SK-N-SH (cell line): ENCODE measurements around the gene HOXB7. TPM values are rescaled to one million over a fixed set of nuclear protein-coding genes. Genes with fewer than 3 reads are reported as not detected.

Source experiments
- CTCF ChIA-PET: fragments of 300-600, 350-600 bp; formaldehyde crosslinking; extraction: SDS; loops from one replicate; lab custom pipeline; 2021; lab: Yijun Ruan, JAX
- POLR2A ChIA-PET: fragments of 350-600 bp; sonication (Branson Sonifier 250); formaldehyde crosslinking; extraction: SDS; loops from one replicate; lab custom pipeline; 2020; ENCODE audit warnings: antibody characterized with exemption, inconsistent platforms; lab: Yijun Ruan, JAX
- DNase-seq: peaks from one replicate; pipeline ENCODE4 v3.0.0; 2012
- H2AFZ ChIP-seq: fragments of 200-600 bp; sonication (generic); 2 replicates; pipeline ENCODE4 v1.8.1; 2016; ENCODE audit warnings: antibody characterized with exemption, mild to moderate bottlenecking, low read depth
- H3F3A ChIP-seq: fragments of 200-600 bp; sonication (generic); replicated peaks from 2 replicates; pipeline ENCODE3; 2016; ENCODE audit warnings: antibody characterized with exemption, mild to moderate bottlenecking; ENCODE audit not compliant: insufficient read depth
- H3K27ac ChIP-seq, 2 experiments: fragments of 200-500 bp in 1 of 2; fragments of 200-600 bp in 1 of 2; sonication (Bioruptor generic) in 1 of 2; sonication (generic), shearing (Covaris generic) in 1 of 2; 2 replicates each; pipeline versions ENCODE4 v1.5.1 to v1.6.1; 2014 to 2016; ENCODE audit warnings: low read depth in 2 of 2, inconsistent platforms in 1 of 2, low read length in 1 of 2, mild to moderate bottlenecking in 1 of 2, mixed read lengths in 1 of 2
- H3K27me3 ChIP-seq: fragments of 200-600 bp; sonication (generic), shearing (Covaris generic); 2 replicates; pipeline ENCODE4 v1.6.1; 2016; ENCODE audit warnings: mixed run types; ENCODE audit not compliant: insufficient read depth
- H3K36me3 ChIP-seq, 2 experiments: fragments of 200-500 bp in 1 of 2; fragments of 200-600 bp in 1 of 2; sonication (Bioruptor generic) in 1 of 2; sonication (generic) in 1 of 2; replicated peaks in 1 of 2; 2 replicates each; pipeline versions ENCODE3 to v1.5.1; 2014 to 2016; ENCODE audit warnings: low read length in 1 of 2, mild to moderate bottlenecking in 1 of 2; ENCODE audit not compliant: insufficient read depth in 2 of 2, control insufficient read depth in 1 of 2
- H3K4me1 ChIP-seq, 2 experiments: fragments of 200-500 bp in 1 of 2; fragments of 200-600 bp in 1 of 2; sonication (Bioruptor generic) in 1 of 2; sonication (generic), shearing (Covaris generic) in 1 of 2; 2 replicates each; pipeline versions ENCODE4 v1.5.1 to v1.6.1; 2014 to 2016; ENCODE audit warnings: low read depth in 1 of 2, low read length in 1 of 2, mixed run types in 1 of 2; ENCODE audit not compliant: insufficient read depth in 2 of 2, control insufficient read depth in 1 of 2
- H3K4me2 ChIP-seq: fragments of 200-600 bp; sonication (generic), shearing (Covaris generic); 2 replicates; pipeline ENCODE4 v1.6.1; 2017; ENCODE audit warnings: mixed run types
- H3K4me3 ChIP-seq, 2 experiments: fragments of 200-500 bp in 1 of 2; fragments of 200-600 bp in 1 of 2; sonication (Bioruptor generic) in 1 of 2; sonication (generic), shearing (Covaris generic) in 1 of 2; 2 replicates each; pipeline versions ENCODE4 v1.5.1 to v1.8.1; 2014 to 2016; ENCODE audit warnings: low read depth in 2 of 2, inconsistent platforms in 1 of 2, low read length in 1 of 2, mild to moderate bottlenecking in 1 of 2, mixed read lengths in 1 of 2, moderate library complexity in 1 of 2
- H3K79me2 ChIP-seq: fragments of 200-600 bp; sonication (generic); 2 replicates; pipeline ENCODE4 v1.8.1; 2017; ENCODE audit warnings: mild to moderate bottlenecking; ENCODE audit not compliant: insufficient read depth
- H3K9ac ChIP-seq: fragments of 200-600 bp; sonication (generic); 2 replicates; pipeline ENCODE4 v1.6.1; 2017; ENCODE audit warnings: mixed run types
- H3K9me2 ChIP-seq: fragments of 200-600 bp; sonication (generic); 2 replicates; pipeline ENCODE4 v1.6.1; 2017; ENCODE audit warnings: mixed run types
- H3K9me3 ChIP-seq: fragments of 200-600 bp; sonication (generic); 2 replicates; pipeline ENCODE4 v1.6.1; 2017; ENCODE audit warnings: mixed run types, mild to moderate bottlenecking, moderate library complexity
- H4K20me1 ChIP-seq: fragments of 200-600 bp; sonication (generic); 2 replicates; pipeline ENCODE4 v1.6.1; 2017; ENCODE audit warnings: mild to moderate bottlenecking, mixed run types; ENCODE audit not compliant: insufficient read depth
- CHD2 ChIP-seq: fragments of 150-350 bp; IDR thresholded peaks from 2 replicates; pipeline ENCODE4 v1.6.1; 2018; ENCODE audit warnings: low read length; ENCODE audit not compliant: partially characterized antibody
- ELF1 ChIP-seq: IDR thresholded peaks from 2 replicates; pipeline ENCODE4 v1.4.0; 2012
- FOXJ3 ChIP-seq: sonication (generic); formaldehyde crosslinking; IDR thresholded peaks from 2 replicates; pipeline ENCODE4 v1.5.1; 2020; ENCODE audit warnings: mild to moderate bottlenecking, missing genetic modification reagents
- FOXM1 ChIP-seq: IDR thresholded peaks from 2 replicates; pipeline ENCODE4 v1.4.0; 2012; ENCODE audit warnings: low read depth, mild to moderate bottlenecking
- GATA2 ChIP-seq: sonication (generic); formaldehyde crosslinking; IDR thresholded peaks from 2 replicates; pipeline ENCODE4 v1.5.0; 2020; ENCODE audit warnings: mild to moderate bottlenecking, missing genetic modification reagents
- JUND ChIP-seq: IDR thresholded peaks from 2 replicates; pipeline ENCODE4 v1.4.0; 2012
- MEF2A ChIP-seq: IDR thresholded peaks from 2 replicates; pipeline ENCODE4 v1.4.0; 2012; ENCODE audit warnings: low read depth, borderline replicate concordance
- NFIC ChIP-seq: IDR thresholded peaks from 2 replicates; pipeline ENCODE4 v1.4.0; 2012; ENCODE audit warnings: borderline replicate concordance
- PBX3 ChIP-seq: IDR thresholded peaks from 2 replicates; pipeline ENCODE4; 2012
- POLR2AphosphoS5 ChIP-seq: IDR thresholded peaks from 2 replicates; pipeline ENCODE4 v1.6.1; 2012; ENCODE audit warnings: low read depth, low read length
- RCOR1 ChIP-seq: fragments of 150-350 bp; IDR thresholded peaks from 2 replicates; pipeline ENCODE4 v1.6.1; 2017; ENCODE audit warnings: antibody characterized with exemption, low read length
- TEAD4 ChIP-seq: IDR thresholded peaks from 2 replicates; pipeline ENCODE4 v1.4.0; 2012; ENCODE audit warnings: mild to moderate bottlenecking, borderline replicate concordance; ENCODE audit not compliant: insufficient read depth
- USF2 ChIP-seq: fragments of 150-350 bp; IDR thresholded peaks from 2 replicates; pipeline ENCODE4 v1.6.1; 2017; ENCODE audit warnings: antibody characterized with exemption, low read length, low read depth, borderline replicate concordance
- YY1 ChIP-seq: IDR thresholded peaks from 2 replicates; pipeline ENCODE4 v1.4.0; 2012; ENCODE audit warnings: low read depth, mild to moderate bottlenecking
- WGBS: methylation state at CpG from one replicate; pipeline ENCODE4 v1.1.6; 2017; ENCODE audit warnings: low lambda C conversion rate; 5-methylcytosine and 5-hydroxymethylcytosine counted together
- polyA plus RNA-seq, 3 experiments: library from polyadenylated mRNA; depleted of rRNA; stranded (reverse); fragments of >200 nt; gene quantifications; 2 replicates each; pipeline ENCODE4 v1.2.3, GENCODE V29; 2012
- TF ChIP-seq, protein P1 (sequence below): IDR thresholded peaks from 2 replicates; pipeline ENCODE4 v1.4.0; 2012; ENCODE audit warnings: low read depth

HOXB7 gene
- polyA plus RNA-seq, 1 of the 3 experiments (the other 2 are of a cell fraction), result not detected

GRCh38 chr17:48601207-48601538 is 9.6 kb downstream of the HOXB7 start:
- Histone ChIP-seq H3K36me3 (no peaks in the 10 kb centered on the region), H3K79me2 (no peaks in the 10 kb centered on the region), H3F3A (no peaks in the 10 kb centered on the region), H3K4me2 (no peak overlapping the region), H3K27me3 (peaks cover 100% of the 10 kb centered on the region), H3K9ac (no peak overlapping the region), H3K9me3 (no peaks in the 10 kb centered on the region), H3K4me3 (no peak overlapping the region), H3K9me2 (no peaks in the 10 kb centered on the region), H3K27ac (no peak overlapping the region), H3K4me1 (no peaks in the 10 kb centered on the region; a peak in 1 of 4 replicates), H4K20me1 (peaks cover 20% of the 10 kb centered on the region; the same call in 1 of the 2 replicates), H2AFZ (no peak overlapping the region)
- ChIA-PET POLR2A (no interaction called here), CTCF (interaction anchor here (0.6 to 2.3 kb wide), 10 partner anchors 9 to 576 kb away, joined by 3 to 8 read pairs (median 3); partner anchors contain the start of gene HOXB7)
- TF ChIP-seq FOXJ3 (no peak), YY1 (no peak), POLR2AphosphoS5 (no peak), PBX3 (no peak), TEAD4 (no peak), CHD2 (no peak), ELF1 (no peak), RCOR1 (no peak), GATA2 (CRISPR knock-in tag) (no peak), USF2 (no peak), FOXM1 (no peak), NFIC (no peak)
- TF ChIP-seq, protein P1, sequence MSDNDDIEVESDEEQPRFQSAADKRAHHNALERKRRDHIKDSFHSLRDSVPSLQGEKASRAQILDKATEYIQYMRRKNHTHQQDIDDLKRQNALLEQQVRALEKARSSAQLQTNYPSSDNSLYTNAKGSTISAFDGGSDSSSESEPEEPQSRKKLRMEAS, result no peak
- WGBS, result 15% methylated on average over 4 of the region's 4 CpGs
- DNase-seq, result no peak

- WGBS, result 13% methylated on average over 17 of the region's 17 CpGs
- peaks cover 20% of the 10 kb centered on the region; the same call in 1 of the 2 replicates for H4K20me1 ChIP-seq
- H3K9ac ChIP-seq, result no peak overlapping the region
- H2AFZ ChIP-seq, result no peak overlapping the region
- no peaks in the 10 kb centered on the region for H3K79me2 ChIP-seq
- ChIA-PET CTCF (interaction anchor here (0.8 to 2.3 kb wide), 5 partner anchors 9 to 292 kb away, joined by 3 to 8 read pairs (median 5); partner anchors contain the start of gene HOXB7), POLR2A (no interaction called here)
- H3K4me2 ChIP-seq, result no peak overlapping the region
- no peaks in the 10 kb centered on the region for H3K9me3 ChIP-seq
- no peaks in the 10 kb centered on the region for H3K36me3 ChIP-seq
- no peaks in the 10 kb centered on the region for H3F3A ChIP-seq
- no peak for DNase-seq
- H3K27ac ChIP-seq, result no peak overlapping the region
- no peak for TF ChIP-seq JUND
- no peak for TF ChIP-seq MEF2A
- H3K4me3 ChIP-seq, result no peak overlapping the region
- no peaks in the 10 kb centered on the region; a peak in 1 of 4 replicates for H3K4me1 ChIP-seq
- H3K9me2 ChIP-seq, result no peaks in the 10 kb centered on the region
- peaks cover 100% of the 10 kb centered on the region for H3K27me3 ChIP-seq
These were observed 10.3 kb downstream of the HOXB7 start for GRCh38 chr17:48600244-48601098.
